K562 (cell line): ENCODE measurements around the gene RUVBL2. TPM values are rescaled to one million over a fixed set of nuclear protein-coding genes. Genes with fewer than 3 reads are reported as not detected.

Source experiments
- BCL6 ChIP-seq: fragments of 250-450 bp; sonication (Bioruptor Pico); IDR thresholded peaks from 2 replicates; pipeline ENCODE4 v1.4.0; 2020
- BRD4 ChIP-seq: fragments of 200-600 bp; sonication (generic); IDR thresholded peaks from 2 replicates; pipeline ENCODE4 v1.6.1; 2017; ENCODE audit warnings: inconsistent platforms
- HDAC3 ChIP-seq: fragments of 450-650 bp; IDR thresholded peaks from 2 replicates; pipeline ENCODE4 v1.6.1; 2018; ENCODE audit warnings: borderline replicate concordance, mild to moderate bottlenecking, moderate library complexity; ENCODE audit not compliant: partially characterized antibody
- KAT8 ChIP-seq: fragments of 450-650 bp; IDR thresholded peaks from 2 replicates; pipeline ENCODE4 v1.6.1; 2016; ENCODE audit warnings: low read depth, mild to moderate bottlenecking
- KDM1A ChIP-seq, 2 experiments: fragments of 450-650 bp; IDR thresholded peaks; 2 replicates each; pipeline ENCODE4 v1.6.1; 2016; ENCODE audit warnings: mild to moderate bottlenecking in 2 of 2
- KLF1 ChIP-seq: fragments of 450-650 bp; IDR thresholded peaks from 2 replicates; pipeline ENCODE4 v1.6.1; 2016; ENCODE audit warnings: missing genetic modification characterization, missing compliant biosample characterization
- KLF10 ChIP-seq: fragments of 250-450 bp; sonication (Bioruptor Pico); IDR thresholded peaks from 2 replicates; pipeline ENCODE4 v1.6.1; 2021; ENCODE audit warnings: matching md5 sums
- PTBP1 ChIP-seq: fragments of 200-400 bp; formaldehyde crosslinking; IDR thresholded peaks from 2 replicates; pipeline ENCODE4 v1.6.1; 2017; ENCODE audit warnings: low read depth, low read length
- RBM34 ChIP-seq: fragments of 200-400 bp; formaldehyde crosslinking; IDR thresholded peaks from 2 replicates; pipeline ENCODE4 v1.6.1; 2018; ENCODE audit warnings: low read length, borderline replicate concordance; ENCODE audit not compliant: insufficient read depth
- SMARCA5 ChIP-seq: fragments of 450-650 bp; IDR thresholded peaks from 2 replicates; pipeline ENCODE4 v1.6.1; 2016
- TAF9B ChIP-seq: fragments of 450-650 bp; IDR thresholded peaks from 2 replicates; pipeline ENCODE4 v1.6.1; 2018; ENCODE audit warnings: mild to moderate bottlenecking; ENCODE audit not compliant: partially characterized antibody
- TARDBP ChIP-seq: fragments of 450-650 bp; IDR thresholded peaks from 2 replicates; pipeline ENCODE4 v1.6.1; 2016
- ZC3H11A ChIP-seq: IDR thresholded peaks from 2 replicates; pipeline ENCODE4 v1.6.1; 2012; ENCODE audit warnings: low read depth, low read length, improper control_type of control experiment
- ZNF263 ChIP-seq: sonication (generic); formaldehyde crosslinking; IDR thresholded peaks from 2 replicates; pipeline ENCODE4 v1.8.0; 2022; ENCODE audit warnings: mild to moderate bottlenecking, missing genetic modification reagents, borderline replicate concordance
- ZNF408 ChIP-seq: fragments of 250-450 bp; sonication (Bioruptor Pico); IDR thresholded peaks from 2 replicates; pipeline ENCODE4 v1.4.0; 2020; ENCODE audit warnings: low read depth, mild to moderate bottlenecking, moderate library complexity
- ZNF561 ChIP-seq: fragments of 450-650 bp; formaldehyde crosslinking; conservative IDR thresholded peaks from 2 replicates; pipeline ENCODE4 v1.4.0; 2020; ENCODE audit warnings: mild to moderate bottlenecking, moderate library complexity
- ZNF696 ChIP-seq: fragments of 250-450 bp; sonication (Bioruptor Pico); conservative IDR thresholded peaks from 2 replicates; pipeline ENCODE4 v1.4.0; 2020; ENCODE audit warnings: mild to moderate bottlenecking, moderate library complexity
- ZNF766 ChIP-seq: fragments of 200-800 bp; sonication (Bioruptor generic); conservative IDR thresholded peaks from 2 replicates; pipeline ENCODE4 v1.6.1; 2016; ENCODE audit warnings: missing genetic modification characterization, missing compliant biosample characterization
- ZNF830 ChIP-seq: fragments of 250-450 bp; sonication (Bioruptor Pico); IDR thresholded peaks from 2 replicates; pipeline ENCODE4 v1.5.0; 2021; ENCODE audit warnings: mild to moderate bottlenecking
- polyA plus RNA-seq, 8 experiments: library from polyadenylated mRNA; depleted of rRNA in 4 of 8; stranded (reverse) in 5 of 8; unstranded in 3 of 8; fragments of >200 nt; fragmentation: Nextera tagmentation in 2 of 8; fragmentation: Illumina TruSeq in 1 of 8; extraction: Ambion mirVana in 2 of 8; extraction: Trizol in 1 of 8; gene quantifications; 2 replicates each; pipeline versions ENCODE4 v1.2.1 to v1.2.3, GENCODE V29; 2011 to 2014; ENCODE audit warnings: inconsistent platforms in 1 of 8, missing spikeins in 1 of 8
- total RNA-seq, 7 experiments: library from RNA; depleted of rRNA in 6 of 7; stranded (reverse); fragments of >200 nt in 6 of 7; fragmentation: Illumina TruSeq in 2 of 7; extraction: Trizol in 2 of 7; gene quantifications; 2 replicates each; pipeline versions ENCODE4 v1.2.1 to v1.2.3, GENCODE V29; 2011 to 2021; ENCODE audit warnings: low replicate concordance in 1 of 7
- TF ChIP-seq, protein P1 (sequence below), 2 experiments: fragments of 150-350 bp in 1 of 2; IDR thresholded peaks; 2 replicates each; pipeline ENCODE4 v1.6.1; 2012 to 2016; ENCODE audit warnings: low read depth in 2 of 2, low read length in 2 of 2, mild to moderate bottlenecking in 1 of 2, moderate library complexity in 1 of 2
- TF ChIP-seq, protein P2 (sequence below): fragments of 250-450 bp; sonication (Bioruptor Pico); IDR thresholded peaks from 2 replicates; pipeline ENCODE4 v1.8.0; 2021; ENCODE audit warnings: mild to moderate bottlenecking, moderate library complexity
- TF ChIP-seq, protein P3 (sequence below): IDR thresholded peaks from 2 replicates; pipeline ENCODE4 v1.6.1; 2011; ENCODE audit not compliant: insufficient read length; ENCODE audit errors: extremely low read depth
- TF ChIP-seq, protein P4 (sequence below): IDR thresholded peaks from 2 replicates; pipeline ENCODE4 v1.6.1; 2014; ENCODE audit warnings: antibody characterized with exemption

RUVBL2 gene
- total and polyA plus RNA-seq, 9 of the 15 experiments (the other 6 are each of a cell fraction or from before 2014, with no cell fraction given) = 71.4 to 453 (median 237) TPM

DNA sequence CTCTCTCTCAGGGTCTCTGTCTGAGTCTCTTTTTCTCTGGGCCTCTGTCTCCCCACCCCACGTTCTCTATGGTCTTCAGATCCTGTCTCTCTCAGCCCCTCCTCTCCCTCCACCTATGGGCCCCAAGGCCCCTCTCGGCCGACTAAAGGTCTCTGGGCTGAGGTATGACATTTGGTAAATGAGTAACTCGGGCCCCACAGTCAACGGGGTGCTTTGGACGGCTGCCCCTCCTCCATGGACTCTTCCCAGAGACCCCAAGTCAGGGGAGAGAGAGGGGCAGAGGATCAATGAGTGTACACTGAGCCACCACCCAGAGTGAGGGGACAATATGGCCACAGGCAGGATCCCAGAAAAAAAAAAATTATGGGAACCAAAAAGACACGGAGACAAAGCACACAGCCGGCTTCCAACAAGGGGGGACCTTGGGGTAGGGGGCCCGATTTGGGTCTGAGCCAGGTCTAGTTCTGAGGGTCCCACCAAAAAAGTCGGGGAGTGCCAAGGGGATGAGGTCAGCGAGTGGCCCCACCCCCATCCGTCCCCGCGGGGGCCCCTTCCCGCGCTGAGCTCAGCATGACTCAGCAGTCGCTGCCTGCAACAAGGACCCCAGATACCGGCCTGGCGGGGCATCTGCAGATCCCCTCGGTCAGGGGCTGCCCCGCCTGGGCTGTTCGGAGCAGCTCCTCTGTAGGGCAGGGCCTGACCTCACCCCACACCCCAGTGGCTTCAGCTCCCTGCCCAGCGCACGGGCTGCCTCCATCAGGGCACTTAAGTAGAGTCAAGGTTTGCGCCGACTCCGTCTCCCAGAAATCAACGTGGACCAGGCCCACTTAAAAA is 30.1 kb upstream of the RUVBL2 start (continued):
- TF ChIP-seq, protein P1, sequence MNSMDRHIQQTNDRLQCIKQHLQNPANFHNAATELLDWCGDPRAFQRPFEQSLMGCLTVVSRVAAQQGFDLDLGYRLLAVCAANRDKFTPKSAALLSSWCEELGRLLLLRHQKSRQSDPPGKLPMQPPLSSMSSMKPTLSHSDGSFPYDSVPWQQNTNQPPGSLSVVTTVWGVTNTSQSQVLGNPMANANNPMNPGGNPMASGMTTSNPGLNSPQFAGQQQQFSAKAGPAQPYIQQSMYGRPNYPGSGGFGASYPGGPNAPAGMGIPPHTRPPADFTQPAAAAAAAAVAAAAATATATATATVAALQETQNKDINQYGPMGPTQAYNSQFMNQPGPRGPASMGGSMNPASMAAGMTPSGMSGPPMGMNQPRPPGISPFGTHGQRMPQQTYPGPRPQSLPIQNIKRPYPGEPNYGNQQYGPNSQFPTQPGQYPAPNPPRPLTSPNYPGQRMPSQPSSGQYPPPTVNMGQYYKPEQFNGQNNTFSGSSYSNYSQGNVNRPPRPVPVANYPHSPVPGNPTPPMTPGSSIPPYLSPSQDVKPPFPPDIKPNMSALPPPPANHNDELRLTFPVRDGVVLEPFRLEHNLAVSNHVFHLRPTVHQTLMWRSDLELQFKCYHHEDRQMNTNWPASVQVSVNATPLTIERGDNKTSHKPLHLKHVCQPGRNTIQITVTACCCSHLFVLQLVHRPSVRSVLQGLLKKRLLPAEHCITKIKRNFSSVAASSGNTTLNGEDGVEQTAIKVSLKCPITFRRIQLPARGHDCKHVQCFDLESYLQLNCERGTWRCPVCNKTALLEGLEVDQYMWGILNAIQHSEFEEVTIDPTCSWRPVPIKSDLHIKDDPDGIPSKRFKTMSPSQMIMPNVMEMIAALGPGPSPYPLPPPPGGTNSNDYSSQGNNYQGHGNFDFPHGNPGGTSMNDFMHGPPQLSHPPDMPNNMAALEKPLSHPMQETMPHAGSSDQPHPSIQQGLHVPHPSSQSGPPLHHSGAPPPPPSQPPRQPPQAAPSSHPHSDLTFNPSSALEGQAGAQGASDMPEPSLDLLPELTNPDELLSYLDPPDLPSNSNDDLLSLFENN (IDR thresholded peaks at IDR 0.05; ENCODE audit: low read depth in 2 of 2, low read length in 2 of 2) = peak in 1 of 2 experiments; percentile 54; a peak in 2 of 4 replicates
- TF ChIP-seq ZNF408 = no peak
- TF ChIP-seq BCL6 (CRISPR knock-in tag) = no peak
- TF ChIP-seq, protein P2, sequence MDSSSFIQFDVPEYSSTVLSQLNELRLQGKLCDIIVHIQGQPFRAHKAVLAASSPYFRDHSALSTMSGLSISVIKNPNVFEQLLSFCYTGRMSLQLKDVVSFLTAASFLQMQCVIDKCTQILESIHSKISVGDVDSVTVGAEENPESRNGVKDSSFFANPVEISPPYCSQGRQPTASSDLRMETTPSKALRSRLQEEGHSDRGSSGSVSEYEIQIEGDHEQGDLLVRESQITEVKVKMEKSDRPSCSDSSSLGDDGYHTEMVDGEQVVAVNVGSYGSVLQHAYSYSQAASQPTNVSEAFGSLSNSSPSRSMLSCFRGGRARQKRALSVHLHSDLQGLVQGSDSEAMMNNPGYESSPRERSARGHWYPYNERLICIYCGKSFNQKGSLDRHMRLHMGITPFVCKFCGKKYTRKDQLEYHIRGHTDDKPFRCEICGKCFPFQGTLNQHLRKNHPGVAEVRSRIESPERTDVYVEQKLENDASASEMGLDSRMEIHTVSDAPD (CRISPR knock-in tag) = no peak
- peak; percentile 67 for TF ChIP-seq BRD4
- TF ChIP-seq KDM1A (IDR thresholded peaks at IDR 0.05) = 0 out of 4 replicates have a peak, but pooled peaks of 1 of the 2 experiments have one; percentile 15
- no peak for TF ChIP-seq ZC3H11A
- TF ChIP-seq, protein P3, sequence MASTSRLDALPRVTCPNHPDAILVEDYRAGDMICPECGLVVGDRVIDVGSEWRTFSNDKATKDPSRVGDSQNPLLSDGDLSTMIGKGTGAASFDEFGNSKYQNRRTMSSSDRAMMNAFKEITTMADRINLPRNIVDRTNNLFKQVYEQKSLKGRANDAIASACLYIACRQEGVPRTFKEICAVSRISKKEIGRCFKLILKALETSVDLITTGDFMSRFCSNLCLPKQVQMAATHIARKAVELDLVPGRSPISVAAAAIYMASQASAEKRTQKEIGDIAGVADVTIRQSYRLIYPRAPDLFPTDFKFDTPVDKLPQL = no peak
- no peak for TF ChIP-seq PTBP1
- no peak; the same call in 1 of the 2 replicates for TF ChIP-seq KLF1 (tag)
- TF ChIP-seq TARDBP = no peak
- TF ChIP-seq HDAC3 = peak; percentile 77
- no peak for TF ChIP-seq SMARCA5
- TF ChIP-seq, protein P4, sequence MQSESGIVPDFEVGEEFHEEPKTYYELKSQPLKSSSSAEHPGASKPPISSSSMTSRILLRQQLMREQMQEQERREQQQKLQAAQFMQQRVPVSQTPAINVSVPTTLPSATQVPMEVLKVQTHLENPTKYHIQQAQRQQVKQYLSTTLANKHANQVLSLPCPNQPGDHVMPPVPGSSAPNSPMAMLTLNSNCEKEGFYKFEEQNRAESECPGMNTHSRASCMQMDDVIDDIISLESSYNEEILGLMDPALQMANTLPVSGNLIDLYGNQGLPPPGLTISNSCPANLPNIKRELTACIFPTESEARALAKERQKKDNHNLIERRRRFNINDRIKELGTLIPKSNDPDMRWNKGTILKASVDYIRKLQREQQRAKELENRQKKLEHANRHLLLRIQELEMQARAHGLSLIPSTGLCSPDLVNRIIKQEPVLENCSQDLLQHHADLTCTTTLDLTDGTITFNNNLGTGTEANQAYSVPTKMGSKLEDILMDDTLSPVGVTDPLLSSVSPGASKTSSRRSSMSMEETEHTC = no peak
- TF ChIP-seq KAT8 = no peak
- no peak for TF ChIP-seq KLF10 (CRISPR knock-in tag)
- TF ChIP-seq RBM34 = no peak
- TF ChIP-seq ZNF561 (CRISPR knock-in tag) = no peak; the same call in none of the 2 replicates
- no peak for TF ChIP-seq ZNF696 (CRISPR knock-in tag)
- peak; percentile 90 for TF ChIP-seq TAF9B
- peak; percentile 82 for TF ChIP-seq ZNF766 (CRISPR knock-in tag)
- TF ChIP-seq ZNF263 (CRISPR knock-in tag) = peak; percentile 52; the same call in 1 of the 2 replicates
- no peak for TF ChIP-seq ZNF830
